IMR-90 (cell line): ENCODE measurements around the gene NRM. TPM values are rescaled to one million over a fixed set of nuclear protein-coding genes. Genes with fewer than 3 reads are reported as not detected.

Experiments
- ATAC-seq: fragments of 200-7000 bp; cut with Tn5 transposase; 2 replicates; pipeline ENCODE4 v1.9.1; 2020; ENCODE audit warnings: low read depth, mild to moderate bottlenecking, moderate library complexity
- BruUV-seq: library from RNA; stranded (reverse); fragments of 400-500 nt; replicated peaks from 2 replicates; lab custom pipeline; 2021; lab: Mats Ljungman, UMichigan
- CTCF ChIA-PET: fragments of 300-600 bp; formaldehyde crosslinking; extraction: SDS; loops from one replicate; lab custom pipeline; 2021; ENCODE audit warnings: antibody characterized with exemption; lab: Yijun Ruan, JAX
- POLR2A ChIA-PET: fragments of 300-600 bp; sonication (Branson Sonifier 250); formaldehyde crosslinking; loops from one replicate; lab custom pipeline; 2022; ENCODE audit warnings: antibody characterized with exemption; ENCODE audit not compliant: unreplicated experiment; lab: Charles Lee
- DNase-seq: peaks from one replicate; pipeline ENCODE4 v3.0.0; 2013
- H2AFZ ChIP-seq: replicated peaks from 2 replicates; pipeline ENCODE3; 2013; ENCODE audit warnings: low read length, mild to moderate bottlenecking; ENCODE audit not compliant: poor library complexity
- H2AK5ac ChIP-seq: 2 replicates; pipeline ENCODE4 v1.6.1; 2013; ENCODE audit warnings: low read depth, low read length, inconsistent platforms
- H2AK9ac ChIP-seq: replicated peaks from 2 replicates; pipeline ENCODE3; 2013; ENCODE audit warnings: mild to moderate bottlenecking, low read depth, low read length, moderate library complexity; ENCODE audit not compliant: poor library complexity
- H2BK120ac ChIP-seq: 2 replicates; pipeline ENCODE4 v1.6.1; 2013; ENCODE audit warnings: low read depth, low read length, inconsistent platforms
- H2BK15ac ChIP-seq: 3 replicates; pipeline ENCODE4 v1.6.1; 2013; ENCODE audit warnings: low read depth, low read length, inconsistent platforms
- H2BK20ac ChIP-seq: 2 replicates; pipeline ENCODE4 v1.6.1; 2013; ENCODE audit warnings: low read depth, mild to moderate bottlenecking, inconsistent platforms, low read length, moderate library complexity
- H2BK5ac ChIP-seq: 2 replicates; pipeline ENCODE4 v1.6.1; 2013; ENCODE audit warnings: mild to moderate bottlenecking, low read depth, low read length, inconsistent platforms; ENCODE audit not compliant: poor library complexity, severe bottlenecking
- H3K14ac ChIP-seq: replicated peaks from 2 replicates; pipeline ENCODE4 v1.6.1; 2013; ENCODE audit warnings: low read depth, low read length, inconsistent platforms
- H3K18ac ChIP-seq: 2 replicates; pipeline ENCODE4 v1.6.1; 2013; ENCODE audit warnings: low read depth, low read length, control low read depth
- H3K23ac ChIP-seq: 2 replicates; pipeline ENCODE4 v1.6.1; 2013; ENCODE audit warnings: low read depth, low read length, inconsistent platforms
- H3K27ac ChIP-seq: 2 replicates; pipeline ENCODE4 v1.5.1; 2013; ENCODE audit warnings: mild to moderate bottlenecking, control low read depth, low read length; ENCODE audit not compliant: insufficient read depth
- H3K27me3 ChIP-seq: 2 replicates; pipeline ENCODE4 v1.6.1; 2013; ENCODE audit warnings: low read length; ENCODE audit not compliant: control insufficient read depth, insufficient read depth
- H3K36me3 ChIP-seq: 2 replicates; pipeline ENCODE4 v1.6.1; 2013; ENCODE audit warnings: low read length, mixed read lengths; ENCODE audit not compliant: control insufficient read depth, insufficient read depth
- H3K4ac ChIP-seq: 2 replicates; pipeline ENCODE4 v1.6.1; 2013; ENCODE audit warnings: low read depth, low read length, inconsistent platforms
- H3K4me1 ChIP-seq: 2 replicates; pipeline ENCODE4 v1.6.1; 2013; ENCODE audit warnings: low read length, mixed read lengths; ENCODE audit not compliant: control insufficient read depth, insufficient read depth
- H3K4me2 ChIP-seq: 2 replicates; pipeline ENCODE4 v1.6.1; 2013; ENCODE audit warnings: low read depth, mild to moderate bottlenecking, control low read depth, low read length, moderate library complexity
- H3K4me3 ChIP-seq: 2 replicates; pipeline ENCODE4 v1.5.1; 2013; ENCODE audit warnings: low read depth, mild to moderate bottlenecking, control low read depth, low read length, moderate library complexity; ENCODE audit not compliant: insufficient read depth
- H3K56ac ChIP-seq: 2 replicates; pipeline ENCODE4 v1.6.1; 2013; ENCODE audit warnings: low read length, inconsistent platforms; ENCODE audit not compliant: insufficient read depth; ENCODE audit errors: extremely low read depth
- H3K79me1 ChIP-seq, 2 experiments: 2 replicates each; pipeline ENCODE4 v1.6.1; 2013; ENCODE audit warnings: low read length in 2 of 2, inconsistent platforms in 1 of 2, low read depth in 1 of 2
- H3K9ac ChIP-seq: 2 replicates; pipeline ENCODE4 v1.6.1; 2013; ENCODE audit warnings: low read depth, low read length, control low read depth
- H3K9me1 ChIP-seq: 2 replicates; pipeline ENCODE4 v1.6.1; 2013; ENCODE audit warnings: low read length, inconsistent platforms; ENCODE audit not compliant: insufficient read depth
- H3K9me3 ChIP-seq: 2 replicates; pipeline ENCODE4 v1.6.1; 2013; ENCODE audit warnings: low read length; ENCODE audit not compliant: control insufficient read depth, insufficient read depth
- H4K20me1 ChIP-seq: 2 replicates; pipeline ENCODE4 v1.6.1; 2013; ENCODE audit warnings: low read length, inconsistent platforms; ENCODE audit not compliant: insufficient read depth
- H4K5ac ChIP-seq: 2 replicates; pipeline ENCODE4 v1.6.1; 2013; ENCODE audit warnings: mild to moderate bottlenecking, low read depth, low read length, control low read depth
- H4K8ac ChIP-seq, 2 experiments: 2 replicates each; pipeline ENCODE4 v1.6.1; 2013; ENCODE audit warnings: low read depth in 2 of 2, low read length in 2 of 2, control low read depth in 1 of 2, inconsistent platforms in 1 of 2
- H4K91ac ChIP-seq: 2 replicates; pipeline ENCODE4 v1.6.1; 2013; ENCODE audit warnings: low read depth, low read length, inconsistent platforms; ENCODE audit not compliant: insufficient read depth
- BHLHE40 ChIP-seq: fragments of 150-350 bp; IDR thresholded peaks from 2 replicates; pipeline ENCODE4 v1.6.1; 2016; ENCODE audit warnings: mild to moderate bottlenecking, low read depth, low read length
- CEBPB ChIP-seq: IDR thresholded peaks from 2 replicates; pipeline ENCODE4 v1.6.1; 2012; ENCODE audit warnings: low read depth, low read length, improper control_type of control experiment
- CHD1 ChIP-seq: IDR thresholded peaks from 2 replicates; pipeline ENCODE4 v1.6.1; 2012; ENCODE audit warnings: low read depth, low read length, improper control_type of control experiment
- CTCF ChIP-seq: conservative IDR thresholded peaks from 2 replicates; pipeline ENCODE4 v1.5.1; 2012; ENCODE audit warnings: mild to moderate bottlenecking, low read depth, low read length, improper control_type of control experiment
- ELK1 ChIP-seq: fragments of 150-350 bp; IDR thresholded peaks from 2 replicates; pipeline ENCODE4 v1.6.1; 2016; ENCODE audit warnings: low read depth, mild to moderate bottlenecking, low read length, moderate library complexity, borderline replicate concordance
- FOS ChIP-seq: fragments of 150-350 bp; IDR thresholded peaks from 2 replicates; pipeline ENCODE4 v1.6.1; 2016; ENCODE audit warnings: low read depth, low read length
- MAFK ChIP-seq: IDR thresholded peaks from 2 replicates; pipeline ENCODE4 v1.6.1; 2012; ENCODE audit warnings: low read depth, low read length, improper control_type of control experiment
- MAZ ChIP-seq: IDR thresholded peaks from 2 replicates; pipeline ENCODE4 v1.6.1; 2012; ENCODE audit warnings: low read depth, mild to moderate bottlenecking, low read length, improper control_type of control experiment, moderate library complexity, borderline replicate concordance
- MXI1 ChIP-seq: IDR thresholded peaks from 2 replicates; pipeline ENCODE4 v1.6.1; 2012; ENCODE audit warnings: low read depth, mild to moderate bottlenecking, low read length, moderate library complexity, borderline replicate concordance
- NFE2L2 ChIP-seq: fragments of 150-350 bp; IDR thresholded peaks from 2 replicates; pipeline ENCODE4 v1.6.1; 2016; ENCODE audit warnings: low read depth, mild to moderate bottlenecking, low read length
- POLR2A ChIP-seq: IDR thresholded peaks from 2 replicates; pipeline ENCODE4 v1.6.1; 2012; ENCODE audit warnings: mild to moderate bottlenecking, low read depth, low read length
- RCOR1 ChIP-seq: IDR thresholded peaks from 2 replicates; pipeline ENCODE4 v1.6.1; 2012; ENCODE audit warnings: mild to moderate bottlenecking, low read length, improper control_type of control experiment; ENCODE audit not compliant: insufficient replicate concordance
- RFX5 ChIP-seq: IDR thresholded peaks from 2 replicates; pipeline ENCODE4 v1.8.0; 2012; ENCODE audit warnings: low read depth, mild to moderate bottlenecking, low read length, moderate library complexity
- SMC3 ChIP-seq: fragments of 150-350 bp; IDR thresholded peaks from 2 replicates; pipeline ENCODE4 v1.6.1; 2016; ENCODE audit warnings: low read depth, mild to moderate bottlenecking, antibody characterized with exemption, low read length, moderate library complexity
- USF2 ChIP-seq: fragments of 150-350 bp; IDR thresholded peaks from 2 replicates; pipeline ENCODE4 v1.6.1; 2017; ENCODE audit warnings: mild to moderate bottlenecking, antibody characterized with exemption, low read length, low read depth
- WGBS, 2 experiments: methylation state at CpG; one replicate each; pipeline versions ENCODE4 v1.1.5 to v1.1.7; 2013; ENCODE audit warnings: missing lambda C conversion rate in 2 of 2; ENCODE audit not compliant: insufficient read length in 1 of 2; ENCODE audit errors: extremely low coverage in 2 of 2; 5-methylcytosine and 5-hydroxymethylcytosine counted together
- dilution Hi-C: fragments of 300-500 bp; cut with HindIII; formaldehyde crosslinking; loops from one replicate; pipeline ENCODE4 v1.14.3; 2018; ENCODE audit warnings: low sequenced_read_pairs; ENCODE audit not compliant: unreplicated experiment
- in situ Hi-C: fragments of 300-500 bp; cut with MboI; formaldehyde crosslinking; loops from 3 replicates; pipeline ENCODE4 v1.14.3; 2019; ENCODE audit warnings: low sequenced_read_pairs, inconsistent platforms, mixed read lengths
- intact Hi-C: fragments of 100-400 bp; cut with micrococcal nuclease; formaldehyde crosslinking; loops from 2 replicates; pipeline ENCODE4 v1.10.0; 2022
- polyA plus RNA-seq, 3 experiments: library from polyadenylated mRNA; depleted of rRNA; stranded (reverse); fragments of >200 nt; gene quantifications; 2 replicates each; pipeline ENCODE4 v1.2.3, GENCODE V29; 2012; ENCODE audit warnings: low replicate concordance in 1 of 3
- total RNA-seq: library from RNA; depleted of rRNA; stranded (reverse); fragments of >200 nt; gene quantifications from 2 replicates; pipeline ENCODE4 v1.2.3, GENCODE V29; 2012

The NRM gene
- total and polyA plus RNA-seq, 2 of the 4 experiments (the other 2 are of a cell fraction): 2.2 to 27.0 TPM

GRCh38 chr6:30655743-30656094 is 35.1 kb downstream of the NRM start:
- ATAC-seq: peak; percentile 72
- H3K23ac ChIP-seq: no peak overlapping the region
- ChIA-PET CTCF (no interaction called here), POLR2A (no interaction called here)
- H4K91ac ChIP-seq: no peak overlapping the region
- no peak overlapping the region for H2BK120ac ChIP-seq
- no peaks in the 10 kb centered on the region for H3K27me3 ChIP-seq
- H2AK5ac ChIP-seq: no peak overlapping the region
- no peak overlapping the region for H3K18ac ChIP-seq
- BruUV-seq: no TSS peak
- no peak overlapping the region for H4K5ac ChIP-seq
- peak overlapping the region; percentile 29 for H2AK9ac ChIP-seq
- no peak overlapping the region for H2BK15ac ChIP-seq
- no peak overlapping the region for H2BK20ac ChIP-seq
- in situ Hi-C loops: no loop called here
- no peak overlapping the region for H2AFZ ChIP-seq
- H3K14ac ChIP-seq: no peak overlapping the region
- H3K4me2 ChIP-seq: no peak overlapping the region
- H3K9me3 ChIP-seq: no peaks in the 10 kb centered on the region
- no peaks in the 10 kb centered on the region for H3K9me1 ChIP-seq
- peak; percentile 40 for DNase-seq
- peaks cover 2 to 4% of the 10 kb centered on the region in 2 experiments; a peak in 3 of 4 replicates for H3K79me1 ChIP-seq
- H3K56ac ChIP-seq: no peak overlapping the region
- intact Hi-C loops: no loop called here
- H4K20me1 ChIP-seq: no peaks in the 10 kb centered on the region
- no CpG with 5 or more reads among the region's 3 CpGs for WGBS, 2 experiments
- H3K4me3 ChIP-seq: no peak overlapping the region
- no peak overlapping the region for H3K9ac ChIP-seq
- dilution Hi-C loops: no loop called here
- no peak for TF ChIP-seq CEBPB
- no peak for TF ChIP-seq BHLHE40
- TF ChIP-seq USF2: no peak
- TF ChIP-seq SMC3: no peak
- TF ChIP-seq FOS: no peak
- no peak for TF ChIP-seq ELK1
- no peak for TF ChIP-seq POLR2A
- no peak for TF ChIP-seq RFX5
- TF ChIP-seq CTCF: no peak
- no peak for TF ChIP-seq CHD1
- TF ChIP-seq MAZ: no peak
- no peak for TF ChIP-seq NFE2L2
- TF ChIP-seq RCOR1: no peak
- TF ChIP-seq MXI1: no peak
- no peak for TF ChIP-seq MAFK
- H3K36me3 ChIP-seq: peaks cover 77% of the 10 kb centered on the region
- H3K27ac ChIP-seq: no peak overlapping the region
- H3K4me1 ChIP-seq: no peaks in the 10 kb centered on the region; the same call in 1 of the 2 replicates
- H4K8ac ChIP-seq: no peak overlapping the region; a peak in 1 of 4 replicates
- H3K4ac ChIP-seq: no peak overlapping the region
- H2BK5ac ChIP-seq: no peak overlapping the region
